ENCODE measurements around the gene PRDM12.

Gene PRDM12

DNA sequence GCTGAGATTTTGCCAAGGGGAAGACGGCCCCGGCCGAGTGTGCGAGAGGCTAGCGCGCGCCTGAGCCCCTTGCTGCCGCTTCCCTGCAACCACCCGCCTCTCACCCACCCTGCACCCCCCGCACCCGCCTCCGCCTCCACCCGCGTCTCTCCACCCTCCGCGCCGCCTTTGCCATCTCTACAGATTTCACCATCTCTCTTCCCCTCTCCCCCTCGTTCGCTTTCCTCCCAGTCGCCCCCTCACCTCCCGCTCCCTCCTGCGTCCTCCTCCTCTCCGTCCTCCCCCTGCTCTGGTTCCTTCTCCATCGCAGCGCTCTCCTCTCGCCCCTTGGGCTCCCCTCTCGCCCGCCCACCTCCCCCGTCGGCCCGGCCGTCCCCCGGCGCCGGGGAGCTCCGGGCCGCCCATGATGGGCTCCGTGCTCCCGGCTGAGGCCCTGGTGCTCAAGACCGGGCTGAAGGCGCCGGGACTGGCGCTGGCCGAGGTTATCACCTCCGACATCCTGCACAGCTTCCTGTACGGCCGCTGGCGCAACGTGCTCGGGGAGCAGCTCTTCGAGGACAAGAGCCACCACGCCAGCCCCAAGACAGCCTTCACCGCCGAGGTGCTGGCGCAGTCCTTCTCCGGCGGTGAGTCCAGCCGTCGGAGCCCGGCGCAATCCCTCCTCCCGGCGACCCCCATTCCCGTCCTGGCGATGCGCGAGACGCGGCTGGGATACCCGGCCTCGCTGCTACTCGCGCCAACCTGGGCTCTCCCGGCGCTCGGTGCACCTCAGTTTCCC lies at the start of gene PRDM12:
TSS of gene PRDM12 (plus strand) at position 344 of the 778 bp plus-strand sequence. CDS start at position 404, 60 bp downstream.
- no peaks in the 10 kb centered on the region for H3K9me3 ChIP-seq (ENCODE audit: control insufficient read depth in 2 of 2, low read length in 2 of 2)
- H3K4me3 ChIP-seq (ENCODE audit: low read length in 2 of 2), result no peak within 1 kb of the TSS
- peaks cover 53 to 65% of the 10 kb centered on the region in 2 donors for H3K27me3 ChIP-seq (ENCODE audit: control insufficient read depth in 2 of 2, insufficient read depth in 2 of 2, low read length in 2 of 2)
- no peak within 1 kb of the TSS for H3K27ac ChIP-seq (ENCODE audit: low read depth in 2 of 2, low read length in 2 of 2)
- no peaks in the 10 kb centered on the region for H3K36me3 ChIP-seq (ENCODE audit: control insufficient read depth in 2 of 2, insufficient read depth in 2 of 2, low read length in 2 of 2)
- peaks cover 7 to 8% of the 10 kb centered on the region in 2 donors for H3K4me1 ChIP-seq (ENCODE audit: control insufficient read depth in 2 of 2, insufficient read depth in 2 of 2, low read length in 2 of 2)
- no peak within 1 kb of the TSS for H3K9ac ChIP-seq (ENCODE audit: low read depth in 1 of 2, low read length in 2 of 2)

DNA sequence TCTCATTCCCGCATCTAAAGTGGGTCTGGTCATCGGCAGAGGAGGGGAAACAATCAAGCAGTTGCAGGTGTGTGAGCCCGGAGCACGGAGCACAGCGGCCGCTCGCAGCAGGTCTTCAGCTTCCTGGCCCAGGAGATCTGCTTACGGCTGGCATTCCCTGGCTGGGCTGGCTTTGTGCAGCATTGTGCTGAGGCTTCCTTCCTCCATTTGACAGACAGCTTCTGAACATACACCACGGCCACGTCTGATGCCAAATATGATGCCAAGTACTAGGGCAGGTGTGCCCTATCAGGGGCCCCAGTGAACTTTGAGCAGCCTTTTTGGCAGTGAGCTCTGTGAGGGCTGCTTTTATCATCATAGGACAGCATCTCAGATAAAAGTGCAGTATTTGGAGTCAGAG lies 47.9 kb upstream of the PRDM12 start:
- Histone ChIP-seq H3K36me3 (ENCODE audit: control insufficient read depth in 2 of 2, insufficient read depth in 2 of 2, low read length in 2 of 2) (peaks cover 81 to 93% of the 10 kb centered on the region in 2 donors), H3K27me3 (ENCODE audit: control insufficient read depth in 2 of 2, insufficient read depth in 2 of 2, low read length in 2 of 2) (no peaks in the 10 kb centered on the region), H3K9me3 (ENCODE audit: control insufficient read depth in 2 of 2, low read length in 2 of 2) (no peaks in the 10 kb centered on the region), H3K4me1 (ENCODE audit: control insufficient read depth in 2 of 2, insufficient read depth in 2 of 2, low read length in 2 of 2) (no peaks in the 10 kb centered on the region), H3K27ac (ENCODE audit: low read depth in 2 of 2, low read length in 2 of 2) (no peak overlapping the region), H3K9ac (ENCODE audit: low read depth in 1 of 2, low read length in 2 of 2) (no peak overlapping the region), H3K4me3 (ENCODE audit: low read length in 2 of 2) (no peak overlapping the region)

DNA sequence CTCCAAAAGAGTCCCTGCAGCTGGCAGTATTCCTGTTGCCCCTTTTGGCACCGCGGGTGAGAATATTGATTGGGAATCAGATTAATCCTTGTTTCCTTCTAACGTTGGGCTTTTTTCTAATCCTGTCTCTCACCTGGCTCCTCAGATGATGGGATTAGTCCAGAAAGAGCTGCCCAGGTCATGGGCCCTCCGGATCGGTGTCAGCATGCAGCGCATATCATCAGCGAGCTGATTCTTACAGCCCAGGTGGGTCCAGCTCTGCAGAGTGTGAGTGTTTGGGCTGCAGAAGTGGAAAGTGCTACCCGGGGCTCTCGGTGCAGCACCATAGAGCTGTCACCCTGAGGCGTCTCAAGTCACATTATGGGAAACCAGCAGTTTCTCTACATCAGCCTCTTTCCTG lies 40.9 kb upstream of the PRDM12 start:
- Histone ChIP-seq H3K27ac (ENCODE audit: low read depth in 2 of 2, low read length in 2 of 2) (no peak overlapping the region), H3K9me3 (ENCODE audit: control insufficient read depth in 2 of 2, low read length in 2 of 2) (no peaks in the 10 kb centered on the region), H3K36me3 (ENCODE audit: control insufficient read depth in 2 of 2, insufficient read depth in 2 of 2, low read length in 2 of 2) (peaks cover 65 to 82% of the 10 kb centered on the region in 2 donors), H3K9ac (ENCODE audit: low read depth in 1 of 2, low read length in 2 of 2) (no peak overlapping the region), H3K4me3 (ENCODE audit: low read length in 2 of 2) (no peak overlapping the region), H3K27me3 (ENCODE audit: control insufficient read depth in 2 of 2, insufficient read depth in 2 of 2, low read length in 2 of 2) (no peaks in the 10 kb centered on the region), H3K4me1 (ENCODE audit: control insufficient read depth in 2 of 2, insufficient read depth in 2 of 2, low read length in 2 of 2) (no peaks in the 10 kb centered on the region)

DNA sequence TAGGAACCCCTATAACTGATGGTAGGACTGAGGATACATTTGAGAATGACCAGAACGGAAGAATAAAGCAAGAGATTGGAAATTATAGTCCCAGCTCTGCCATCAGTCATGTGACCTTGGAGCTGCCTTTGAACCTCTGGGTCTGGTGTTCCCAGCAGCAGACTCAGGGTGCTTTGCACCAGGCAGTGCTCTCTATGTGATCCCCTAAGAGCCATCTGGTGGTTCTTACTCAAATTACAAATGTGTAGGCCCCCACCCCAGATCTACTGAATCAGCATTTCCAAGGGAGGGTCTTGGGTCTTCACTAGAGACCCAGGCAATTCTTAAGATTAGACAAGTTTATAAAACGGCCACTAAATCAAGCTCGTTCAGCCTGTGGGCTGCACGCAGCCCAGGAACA lies 40.2 kb upstream of the PRDM12 start:
- Histone ChIP-seq H3K27me3 (ENCODE audit: control insufficient read depth in 2 of 2, insufficient read depth in 2 of 2, low read length in 2 of 2) (no peaks in the 10 kb centered on the region), H3K27ac (ENCODE audit: low read depth in 2 of 2, low read length in 2 of 2) (no peak overlapping the region), H3K4me1 (ENCODE audit: control insufficient read depth in 2 of 2, insufficient read depth in 2 of 2, low read length in 2 of 2) (no peaks in the 10 kb centered on the region), H3K36me3 (ENCODE audit: control insufficient read depth in 2 of 2, insufficient read depth in 2 of 2, low read length in 2 of 2) (peaks cover 62 to 78% of the 10 kb centered on the region in 2 donors), H3K9me3 (ENCODE audit: control insufficient read depth in 2 of 2, low read length in 2 of 2) (no peaks in the 10 kb centered on the region), H3K9ac (ENCODE audit: low read depth in 1 of 2, low read length in 2 of 2) (no peak overlapping the region), H3K4me3 (ENCODE audit: low read length in 2 of 2) (no peak overlapping the region)

DNA sequence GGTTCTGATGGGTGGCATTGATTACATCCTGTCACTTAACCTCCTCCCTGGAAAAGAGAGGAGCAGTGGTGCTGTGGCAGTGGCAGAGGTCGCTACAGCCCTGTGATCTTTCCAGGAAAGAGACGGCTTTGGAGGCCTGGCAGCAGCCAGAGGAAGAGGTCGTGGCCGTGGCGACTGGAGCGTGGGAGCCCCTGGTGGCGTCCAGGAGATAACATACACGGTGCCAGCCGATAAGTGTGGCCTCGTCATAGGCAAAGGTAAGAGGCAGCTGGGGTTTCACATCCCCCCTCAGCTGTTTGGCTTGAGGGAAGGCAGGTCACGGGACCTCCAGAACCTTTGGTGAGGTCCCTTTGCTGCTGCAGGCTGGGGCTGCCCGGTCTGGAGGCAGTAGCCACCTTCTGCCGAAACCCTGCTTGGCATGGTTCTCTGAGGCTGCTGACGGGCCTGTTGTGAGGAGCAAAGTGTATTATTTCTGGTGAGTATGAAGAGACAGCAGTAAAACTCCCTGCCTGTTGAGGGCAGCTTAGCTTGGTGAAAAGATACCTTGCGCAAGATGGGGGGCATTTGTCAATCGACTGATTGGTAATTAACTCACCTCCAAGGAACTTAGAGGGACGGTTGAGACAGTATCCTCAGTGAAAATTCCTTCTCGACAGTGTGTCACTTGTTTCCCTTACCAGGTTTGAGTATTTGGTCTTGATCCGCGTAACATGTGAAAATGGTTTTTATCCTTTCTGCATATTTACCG lies 38.0 kb upstream of the PRDM12 start:
- Histone ChIP-seq H3K36me3 (ENCODE audit: control insufficient read depth in 2 of 2, insufficient read depth in 2 of 2, low read length in 2 of 2) (peaks cover 60 to 78% of the 10 kb centered on the region in 2 donors), H3K9me3 (ENCODE audit: control insufficient read depth in 2 of 2, low read length in 2 of 2) (no peaks in the 10 kb centered on the region), H3K27ac (ENCODE audit: low read depth in 2 of 2, low read length in 2 of 2) (no peak overlapping the region), H3K4me1 (ENCODE audit: control insufficient read depth in 2 of 2, insufficient read depth in 2 of 2, low read length in 2 of 2) (no peaks in the 10 kb centered on the region), H3K9ac (ENCODE audit: low read depth in 1 of 2, low read length in 2 of 2) (no peak overlapping the region), H3K4me3 (ENCODE audit: low read length in 2 of 2) (no peak overlapping the region), H3K27me3 (ENCODE audit: control insufficient read depth in 2 of 2, insufficient read depth in 2 of 2, low read length in 2 of 2) (no peaks in the 10 kb centered on the region)

DNA sequence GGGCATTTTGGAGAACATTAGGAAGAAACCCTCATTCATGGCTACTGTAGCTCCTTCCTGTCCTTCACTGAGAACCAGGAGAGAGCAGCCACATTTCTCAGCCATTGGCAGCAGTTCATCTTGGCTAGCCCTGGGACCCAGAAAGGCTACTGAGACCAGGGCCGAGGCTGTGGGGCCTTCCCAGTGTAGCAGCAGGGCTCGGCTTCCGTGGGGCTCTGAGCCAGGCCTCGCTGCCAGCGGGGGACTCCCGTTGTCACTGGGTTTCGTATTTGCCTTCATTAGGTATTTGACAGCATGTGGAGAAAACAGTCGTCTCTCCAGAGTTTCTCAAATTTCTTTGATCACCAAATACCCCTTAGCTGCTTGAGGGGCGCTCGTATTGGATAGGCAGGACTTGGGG lies 37.3 kb upstream of the PRDM12 start:
- peaks cover 66 to 84% of the 10 kb centered on the region in 2 donors for H3K36me3 ChIP-seq (ENCODE audit: control insufficient read depth in 2 of 2, insufficient read depth in 2 of 2, low read length in 2 of 2)
- no peak overlapping the region for H3K9ac ChIP-seq (ENCODE audit: low read depth in 1 of 2, low read length in 2 of 2)
- H3K27me3 ChIP-seq (ENCODE audit: control insufficient read depth in 2 of 2, insufficient read depth in 2 of 2, low read length in 2 of 2), result no peaks in the 10 kb centered on the region
- H3K4me1 ChIP-seq (ENCODE audit: control insufficient read depth in 2 of 2, insufficient read depth in 2 of 2, low read length in 2 of 2), result no peaks in the 10 kb centered on the region
- no peak overlapping the region for H3K4me3 ChIP-seq (ENCODE audit: low read length in 2 of 2)
- no peak overlapping the region for H3K27ac ChIP-seq (ENCODE audit: low read depth in 2 of 2, low read length in 2 of 2)
- no peaks in the 10 kb centered on the region for H3K9me3 ChIP-seq (ENCODE audit: control insufficient read depth in 2 of 2, low read length in 2 of 2)

DNA sequence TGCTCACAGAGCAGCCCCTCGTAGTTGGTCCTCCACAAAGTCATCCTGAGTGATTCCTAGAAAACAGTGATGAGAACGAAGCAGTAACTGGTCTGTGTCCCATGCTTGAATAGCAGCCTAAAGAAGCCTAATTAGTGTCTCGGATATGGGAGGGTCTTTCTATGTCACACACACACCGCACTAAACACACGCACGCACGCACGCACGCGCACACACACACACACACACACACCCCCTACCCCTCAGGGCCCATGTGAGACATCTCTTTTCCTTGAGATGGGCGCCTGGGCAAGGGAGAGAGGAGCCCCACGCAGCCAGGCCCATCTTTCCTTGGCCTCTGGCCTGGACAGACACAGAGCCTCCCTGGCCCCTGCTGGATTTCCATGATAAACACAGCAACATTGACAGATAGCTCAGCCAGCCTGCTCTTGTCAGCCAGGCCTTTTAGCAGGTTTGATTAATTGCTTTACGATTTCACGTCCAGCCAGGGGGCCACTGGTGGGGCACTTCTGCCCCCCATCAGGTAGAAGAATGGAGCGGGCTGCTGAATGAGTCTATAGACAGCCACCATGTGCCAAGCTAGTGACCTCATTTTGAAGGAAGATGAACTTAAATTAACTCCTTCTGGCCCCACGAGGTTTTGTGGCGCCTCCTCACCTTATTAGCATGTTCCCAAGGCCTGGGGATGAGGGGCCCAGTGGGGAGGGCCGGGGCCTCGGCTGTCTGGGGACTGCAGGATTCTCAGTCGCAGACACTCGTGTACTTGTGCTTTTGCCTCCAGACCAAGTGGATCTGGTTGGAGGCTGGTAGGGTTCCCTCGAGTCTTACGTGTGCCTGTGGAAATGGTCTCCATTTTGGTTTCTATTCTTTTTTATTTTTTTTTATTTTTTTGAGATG lies 36.2 kb upstream of the PRDM12 start:
- no peak overlapping the region for H3K9ac ChIP-seq (ENCODE audit: low read depth in 1 of 2, low read length in 2 of 2)
- H3K4me1 ChIP-seq (ENCODE audit: control insufficient read depth in 2 of 2, insufficient read depth in 2 of 2, low read length in 2 of 2), result no peaks in the 10 kb centered on the region
- H3K36me3 ChIP-seq (ENCODE audit: control insufficient read depth in 2 of 2, insufficient read depth in 2 of 2, low read length in 2 of 2), result peaks cover 71 to 87% of the 10 kb centered on the region in 2 donors
- no peak overlapping the region for H3K27ac ChIP-seq (ENCODE audit: low read depth in 2 of 2, low read length in 2 of 2)
- H3K9me3 ChIP-seq (ENCODE audit: control insufficient read depth in 2 of 2, low read length in 2 of 2), result no peaks in the 10 kb centered on the region
- H3K27me3 ChIP-seq (ENCODE audit: control insufficient read depth in 2 of 2, insufficient read depth in 2 of 2, low read length in 2 of 2), result no peaks in the 10 kb centered on the region
- H3K4me3 ChIP-seq (ENCODE audit: low read length in 2 of 2), result no peak overlapping the region

DNA sequence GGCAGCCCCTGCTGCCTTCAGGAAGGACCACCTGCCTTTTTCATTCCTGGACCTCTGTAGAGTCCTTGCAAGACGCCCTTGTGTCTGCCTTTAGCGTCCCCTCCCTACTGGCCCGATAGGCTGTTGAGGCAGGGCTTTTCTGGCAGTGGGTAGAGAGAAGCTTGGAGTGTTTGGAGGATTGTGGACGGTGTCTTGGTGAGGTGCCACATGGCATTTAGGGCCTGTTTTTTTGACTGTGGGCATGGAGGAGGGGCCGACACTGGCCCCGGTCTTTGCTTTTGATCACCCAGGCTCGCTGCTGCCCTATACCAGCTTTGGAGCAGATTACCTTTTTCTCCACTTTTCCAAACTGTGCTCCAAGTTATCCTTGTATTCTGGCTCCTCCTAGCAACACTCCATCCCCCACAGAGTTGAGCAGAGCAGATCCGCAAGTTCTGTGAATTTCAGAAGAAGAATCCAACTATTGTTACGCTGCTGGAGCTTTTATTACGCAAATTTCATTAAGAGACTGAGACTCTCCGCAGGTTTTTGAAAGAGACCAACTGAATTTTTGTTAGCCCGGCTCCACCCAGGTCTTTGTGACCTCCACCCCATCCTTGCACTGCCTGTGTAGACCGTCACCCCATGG lies 34.8 kb upstream of the PRDM12 start:
- no peak overlapping the region for H3K4me3 ChIP-seq (ENCODE audit: low read length in 2 of 2)
- no peak overlapping the region for H3K9ac ChIP-seq (ENCODE audit: low read depth in 1 of 2, low read length in 2 of 2)
- H3K27me3 ChIP-seq (ENCODE audit: control insufficient read depth in 2 of 2, insufficient read depth in 2 of 2, low read length in 2 of 2), result no peaks in the 10 kb centered on the region
- no peaks in the 10 kb centered on the region for H3K9me3 ChIP-seq (ENCODE audit: control insufficient read depth in 2 of 2, low read length in 2 of 2)
- H3K4me1 ChIP-seq (ENCODE audit: control insufficient read depth in 2 of 2, insufficient read depth in 2 of 2, low read length in 2 of 2), result no peaks in the 10 kb centered on the region
- H3K27ac ChIP-seq (ENCODE audit: low read depth in 2 of 2, low read length in 2 of 2), result no peak overlapping the region
- H3K36me3 ChIP-seq (ENCODE audit: control insufficient read depth in 2 of 2, insufficient read depth in 2 of 2, low read length in 2 of 2), result peaks cover 73 to 88% of the 10 kb centered on the region in 2 donors

DNA sequence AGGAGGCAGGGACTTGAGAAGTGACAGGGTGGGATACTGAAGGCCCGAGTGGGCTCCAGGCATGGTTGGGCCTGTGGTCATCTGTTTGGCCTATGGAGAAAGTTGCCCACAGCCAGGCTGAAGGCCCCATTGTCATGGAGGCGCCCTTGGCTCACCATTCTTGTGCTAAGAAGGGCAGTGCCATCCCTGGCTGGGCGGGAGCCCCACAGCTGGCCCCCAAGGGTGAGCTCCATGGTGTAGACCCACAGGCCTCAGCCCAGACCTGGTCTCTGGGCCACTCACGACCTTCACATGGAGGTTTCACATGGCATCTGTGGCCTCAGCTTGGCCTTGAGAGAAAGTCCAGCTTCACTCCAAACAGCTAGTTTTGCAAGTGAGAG lies 34.3 kb upstream of the PRDM12 start:
- Histone ChIP-seq H3K36me3 (ENCODE audit: control insufficient read depth in 2 of 2, insufficient read depth in 2 of 2, low read length in 2 of 2) (peaks cover 75 to 90% of the 10 kb centered on the region in 2 donors), H3K9ac (ENCODE audit: low read depth in 1 of 2, low read length in 2 of 2) (no peak overlapping the region), H3K27me3 (ENCODE audit: control insufficient read depth in 2 of 2, insufficient read depth in 2 of 2, low read length in 2 of 2) (no peaks in the 10 kb centered on the region), H3K4me3 (ENCODE audit: low read length in 2 of 2) (no peak overlapping the region), H3K9me3 (ENCODE audit: control insufficient read depth in 2 of 2, low read length in 2 of 2) (no peaks in the 10 kb centered on the region), H3K4me1 (ENCODE audit: control insufficient read depth in 2 of 2, insufficient read depth in 2 of 2, low read length in 2 of 2) (no peaks in the 10 kb centered on the region), H3K27ac (ENCODE audit: low read depth in 2 of 2, low read length in 2 of 2) (no peak overlapping the region)
